Dermis microvascular lymphatic vessel endothelial cell (primary cell): Measurements from ENCODE around the gene MRNIP. TPM values are rescaled to one million over a fixed set of nuclear protein-coding genes. Genes with fewer than 3 reads are reported as not detected.
A peak's percentile ranks its signal among the peaks of the same experiment; 100 is the strongest.

Experiments used
- DNase-seq, 2 donors: peaks; one replicate each; pipeline versions ENCODE4 v3.0.0 to v3.0.0-alpha.2; 2010; ENCODE audit warnings: low read depth in 2 of 2
- total RNA-seq: library from RNA; depleted of rRNA; stranded (reverse); fragments of >200 nt; gene quantifications from 2 replicates; pipeline ENCODE4 v1.2.1, GENCODE V29; 2014

Gene MRNIP
- total RNA-seq, 1 donor from 2014 or later, result 4.2 TPM

DNA sequence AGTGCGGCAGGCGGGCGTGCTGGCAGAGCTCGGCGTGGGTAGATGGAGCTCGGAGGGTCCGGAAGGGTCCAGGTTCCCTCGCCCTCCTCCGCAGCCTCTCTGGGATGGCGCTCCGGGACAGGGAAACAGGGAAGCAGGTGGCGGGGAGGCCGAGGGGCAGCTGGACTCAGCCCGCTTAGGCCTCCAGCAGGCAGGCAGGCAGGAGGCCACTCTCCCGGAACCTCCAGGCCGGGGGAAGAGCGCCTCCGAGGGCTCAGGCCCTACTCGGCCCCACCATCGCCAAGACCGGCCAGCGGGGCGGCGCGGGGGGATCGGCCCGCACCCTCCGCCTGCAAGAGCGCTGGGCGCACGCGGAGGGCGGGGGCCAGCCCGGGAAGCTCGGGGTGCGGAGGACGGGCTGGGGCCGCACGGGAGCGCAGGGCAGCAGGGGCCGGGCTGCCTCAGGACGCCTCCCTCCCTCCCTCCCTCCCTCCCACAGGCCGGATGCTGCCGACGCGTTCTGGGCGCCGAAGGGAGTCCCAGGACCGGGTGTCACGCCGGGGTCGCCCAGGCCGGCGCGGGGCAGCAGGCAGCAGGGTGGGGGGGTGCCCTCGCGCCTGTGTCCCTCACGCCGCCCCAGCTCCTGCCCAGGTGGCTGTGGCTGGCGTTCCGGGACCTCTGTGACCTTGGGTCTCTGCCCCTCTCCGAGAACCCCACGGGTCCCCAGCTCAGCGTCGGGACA is 52.9 kb downstream of the MRNIP start:
- DNase-seq, result peak in 1 of 2 donors; percentile 58

DNA sequence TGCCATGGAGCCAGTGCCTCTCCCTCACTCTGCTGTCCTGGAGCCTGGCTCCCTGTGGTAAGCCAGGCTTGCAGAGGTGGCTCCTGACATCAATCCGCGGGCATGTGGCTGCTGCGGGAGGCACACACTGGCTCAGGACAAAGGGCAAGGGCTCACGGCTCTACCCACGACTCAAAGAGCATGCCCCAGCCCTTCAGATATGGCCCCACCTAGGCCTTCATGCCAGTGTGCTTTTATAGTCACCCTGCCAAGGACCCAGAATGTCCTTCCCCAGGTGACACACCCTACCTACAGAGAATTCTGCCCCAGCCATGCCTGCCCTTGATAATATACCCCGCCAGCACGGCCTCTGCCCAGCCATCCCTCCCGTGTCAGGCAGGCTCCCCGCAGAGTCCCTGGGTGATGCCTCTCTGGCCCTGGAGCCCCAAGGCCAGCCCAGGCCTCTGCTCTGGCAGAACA is 53.5 kb downstream of the MRNIP start:
- DNase-seq, result no peak

DNA sequence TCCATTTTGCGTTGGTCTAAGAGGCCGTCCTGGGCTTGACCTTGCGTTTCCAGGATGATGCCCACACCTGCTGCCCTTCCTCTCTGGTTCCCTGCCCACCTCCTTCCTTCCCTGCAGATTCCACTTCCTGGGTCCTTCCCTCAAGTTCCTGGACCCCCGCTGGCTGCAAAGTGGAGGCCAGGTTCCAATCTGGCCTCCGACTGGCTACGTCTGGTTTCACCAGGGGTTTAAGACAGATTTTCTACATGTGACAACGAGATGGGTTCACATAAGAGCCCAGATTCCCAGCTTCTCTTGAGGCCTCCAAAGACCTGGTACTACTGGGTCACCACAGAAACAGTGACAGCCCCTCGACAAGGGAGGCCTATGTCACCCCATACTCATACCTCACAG is 54.1 kb downstream of the MRNIP start:
- no peak for DNase-seq

DNA sequence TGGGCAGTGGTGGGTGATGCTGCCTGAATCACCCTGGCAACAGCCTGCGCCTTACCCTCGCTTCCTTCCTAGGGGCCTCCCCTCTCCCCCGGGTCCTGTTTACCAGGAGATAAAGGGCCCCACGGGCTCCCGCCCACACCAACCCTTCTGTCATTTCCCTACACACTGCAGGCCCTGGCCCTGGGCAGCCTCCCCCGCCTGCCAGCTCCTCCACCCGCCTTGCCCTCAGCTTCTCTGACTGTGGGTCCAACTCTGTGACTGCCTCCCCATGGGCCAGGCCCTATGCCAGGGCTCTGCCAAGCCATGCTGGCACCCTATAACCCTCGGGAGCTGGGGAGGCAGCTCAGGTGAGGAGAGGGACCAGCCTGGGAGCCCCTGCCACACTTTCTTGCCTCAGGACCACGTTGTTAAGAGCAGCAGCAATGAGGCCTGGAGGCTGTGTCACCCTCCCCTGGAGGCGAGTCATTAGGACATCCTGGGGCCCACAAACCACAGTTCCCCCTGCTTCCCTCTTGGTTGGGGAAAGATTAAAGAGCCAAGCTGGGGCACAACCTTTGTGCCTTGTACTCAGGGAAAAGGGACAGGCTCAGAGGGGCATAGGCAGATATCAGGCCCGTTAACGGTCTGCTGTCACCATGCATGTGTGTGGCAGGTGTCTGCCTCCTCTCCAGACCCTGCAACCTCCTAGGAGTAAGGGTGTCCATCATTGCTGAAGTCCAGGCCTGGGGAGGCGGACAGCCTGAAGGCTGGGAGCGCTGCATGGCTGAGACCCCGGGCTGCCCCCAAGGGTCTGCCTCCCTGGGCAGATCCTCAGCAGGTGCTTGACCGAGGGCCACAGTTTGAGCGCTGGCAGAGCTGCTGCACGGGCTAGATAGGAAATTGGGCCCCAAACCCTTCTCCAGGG is 54.7 kb downstream of the MRNIP start:
- no peak for DNase-seq

DNA sequence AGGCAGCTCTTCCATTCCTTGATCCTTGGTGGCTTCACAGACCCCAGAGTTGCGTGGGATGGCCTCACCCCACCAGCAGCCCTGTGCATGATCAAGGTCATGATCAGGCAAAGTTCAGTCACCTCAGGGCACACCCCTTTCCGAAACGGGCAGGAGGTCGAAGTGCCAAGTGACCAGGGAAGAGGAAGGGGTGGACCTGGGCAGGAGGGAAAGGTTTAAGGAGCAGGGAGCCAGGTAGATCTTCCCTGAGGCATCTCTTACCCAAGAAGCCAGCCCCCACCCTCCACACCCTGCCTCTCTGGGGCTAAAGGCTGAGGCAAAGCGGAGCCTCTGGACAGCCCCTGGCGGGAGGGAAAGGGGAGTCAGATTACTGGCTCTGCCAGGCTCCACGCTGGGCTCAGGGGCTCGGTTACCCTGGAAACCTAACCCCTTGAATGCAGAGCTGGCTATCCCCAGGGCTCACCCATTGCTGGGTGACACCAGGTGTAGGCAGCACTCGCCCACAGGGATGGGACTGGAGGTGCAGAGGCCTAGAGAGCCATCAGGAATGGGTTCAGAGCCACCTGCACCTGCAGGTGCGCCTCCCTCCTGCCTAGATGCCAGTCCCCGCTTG is 55.6 kb downstream of the MRNIP start:
- no peak for DNase-seq

DNA sequence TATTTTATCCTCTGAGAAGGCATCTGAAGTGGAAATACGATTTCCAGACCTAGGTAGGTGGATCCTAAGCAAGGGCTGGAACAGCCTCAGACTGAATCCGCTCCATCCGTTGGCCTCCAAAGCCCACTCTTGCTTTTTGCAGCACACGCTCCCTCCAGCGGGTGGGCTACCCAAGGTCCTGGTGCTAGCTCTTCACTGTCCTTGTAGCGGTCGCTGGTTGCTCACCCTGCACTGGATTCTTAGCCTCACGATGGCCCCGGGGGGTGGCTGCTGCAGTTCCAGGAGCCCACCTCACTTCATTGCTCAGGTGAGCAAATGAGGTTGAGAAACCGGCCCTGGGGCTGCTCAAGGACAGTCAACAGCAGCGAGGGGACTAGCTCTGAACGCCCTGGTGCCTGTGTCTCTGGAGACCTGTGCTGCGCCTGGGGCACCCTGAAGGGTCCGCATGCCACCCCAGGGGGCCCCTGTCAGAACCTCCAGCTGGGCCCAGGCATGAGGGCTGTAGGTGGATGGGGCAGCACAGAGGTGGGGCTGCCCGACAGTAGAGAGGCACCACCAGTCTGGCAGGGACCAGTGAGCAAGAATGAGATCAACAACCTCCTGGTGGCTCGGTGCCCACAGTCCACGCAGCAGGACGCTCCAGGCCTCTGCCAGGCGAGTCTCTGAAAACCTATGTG is 56.3 kb downstream of the MRNIP start:
- DNase-seq, result no peak

DNA sequence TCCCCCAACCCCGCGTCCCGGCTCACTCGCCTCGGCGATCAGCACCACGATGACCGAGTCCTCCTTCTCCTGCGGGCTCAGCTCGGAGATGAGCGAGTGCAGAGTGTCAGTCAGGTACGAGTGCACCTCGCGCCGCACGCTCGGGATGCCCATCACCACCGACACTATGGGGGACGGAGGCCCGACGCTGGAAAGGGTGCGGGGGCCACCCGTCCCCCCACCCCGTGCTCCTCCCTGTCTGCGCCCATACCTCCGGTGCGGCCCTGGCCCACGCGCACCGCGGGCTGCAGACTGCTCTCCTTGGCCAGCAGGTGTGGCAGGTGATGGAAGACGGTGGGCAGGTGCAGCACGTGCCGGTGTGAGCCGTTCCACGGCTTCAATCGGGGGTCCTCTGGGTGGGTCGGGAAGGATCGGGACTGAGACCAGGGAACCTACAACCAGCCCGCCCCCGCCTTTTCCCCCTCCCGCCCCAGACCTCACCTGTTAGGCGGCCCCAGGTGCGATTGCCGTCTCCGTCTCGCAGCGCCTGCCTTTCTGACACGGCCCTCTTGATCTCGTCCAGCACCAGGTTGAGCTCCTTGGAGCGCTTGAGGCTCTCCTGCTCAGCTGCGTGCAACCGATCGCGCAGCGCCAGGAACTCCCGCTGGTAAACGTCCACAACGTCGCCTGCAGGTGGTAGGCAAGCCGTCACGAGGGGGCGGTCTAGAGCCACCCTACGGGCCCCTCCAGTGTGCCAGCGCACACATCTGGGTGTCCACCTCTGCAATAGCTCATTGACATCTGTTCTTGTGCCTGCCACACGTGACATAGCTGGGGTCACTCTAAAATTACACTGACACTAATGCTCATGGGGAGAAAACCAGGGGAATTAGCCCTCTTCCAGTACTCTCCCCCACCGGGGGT is 57.1 kb downstream of the MRNIP start:
- DNase-seq, result peak; percentile 56 to 76

DNA sequence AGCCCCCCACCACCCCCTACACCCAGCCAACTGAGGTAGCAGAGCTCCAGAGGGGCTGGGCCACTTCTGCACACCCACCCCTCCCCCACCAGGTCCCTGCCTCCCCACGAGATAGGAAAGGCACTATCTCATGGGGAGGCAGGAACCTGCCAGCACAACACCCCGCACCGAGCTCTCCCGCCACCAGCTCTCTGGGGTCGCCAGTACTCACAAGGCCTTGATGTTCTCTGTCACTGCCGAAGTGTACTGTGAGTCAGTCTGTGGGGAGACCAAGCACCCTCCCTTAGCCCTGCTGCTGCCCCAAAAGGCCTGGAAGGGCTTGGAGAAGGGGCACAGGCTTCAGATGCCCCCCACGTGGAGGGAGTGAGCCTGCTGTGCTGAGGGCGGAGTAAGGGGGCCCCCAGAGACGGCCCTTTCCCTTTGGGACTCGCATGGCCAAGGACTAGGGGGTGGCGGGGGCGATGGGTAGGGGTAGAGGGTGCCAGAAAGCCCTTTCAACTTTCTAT is 57.9 kb downstream of the MRNIP start:
- DNase-seq, result no peak

DNA sequence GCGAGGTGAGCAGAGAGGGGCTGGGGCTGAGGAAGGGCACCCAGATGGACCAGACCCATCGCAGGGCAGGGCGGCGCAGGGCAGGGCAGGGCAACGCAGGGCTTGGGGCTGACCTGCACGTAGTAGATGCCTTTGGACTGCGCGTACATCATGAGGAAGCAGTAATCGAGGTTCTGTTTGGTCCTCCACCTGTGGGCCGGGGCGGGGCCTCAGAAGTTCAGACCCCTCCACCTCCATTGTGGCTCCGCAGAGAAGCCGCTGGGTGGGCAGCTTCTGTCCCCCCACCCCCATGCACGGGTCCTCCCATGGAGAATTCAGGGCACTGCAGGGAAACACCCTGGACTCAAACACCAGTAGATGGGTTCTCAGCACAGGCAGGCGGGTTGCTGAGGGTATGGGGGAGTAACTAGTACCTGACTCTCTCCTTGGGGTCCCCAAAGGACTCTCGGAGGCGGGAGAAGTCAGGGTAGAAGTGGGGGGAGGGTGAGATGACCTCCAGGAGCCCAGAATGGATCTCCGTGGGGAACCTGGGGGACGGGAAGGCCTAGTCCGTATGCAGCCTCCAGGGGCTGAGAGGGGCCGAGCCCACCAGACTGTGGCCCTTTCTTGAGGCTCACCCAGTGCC is 58.4 kb downstream of the MRNIP start:
- no peak for DNase-seq

DNA sequence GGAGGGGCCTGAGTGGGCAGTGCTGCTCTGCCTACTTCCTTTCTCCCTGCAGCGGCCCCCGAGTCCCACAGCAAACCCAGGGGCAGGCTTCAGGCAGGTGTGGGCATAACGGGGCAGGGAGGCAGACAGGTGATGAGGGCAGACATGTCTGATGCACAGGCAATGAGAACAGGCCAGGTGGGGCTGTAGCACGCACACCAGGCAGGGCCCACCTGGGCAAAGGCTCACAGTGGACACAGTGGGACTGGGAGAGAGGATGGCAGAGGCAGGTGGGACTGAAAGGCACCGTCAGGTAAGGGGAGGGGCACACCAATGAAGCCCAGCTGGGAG is 59.0 kb downstream of the MRNIP start:
- DNase-seq, result no peak

DNA sequence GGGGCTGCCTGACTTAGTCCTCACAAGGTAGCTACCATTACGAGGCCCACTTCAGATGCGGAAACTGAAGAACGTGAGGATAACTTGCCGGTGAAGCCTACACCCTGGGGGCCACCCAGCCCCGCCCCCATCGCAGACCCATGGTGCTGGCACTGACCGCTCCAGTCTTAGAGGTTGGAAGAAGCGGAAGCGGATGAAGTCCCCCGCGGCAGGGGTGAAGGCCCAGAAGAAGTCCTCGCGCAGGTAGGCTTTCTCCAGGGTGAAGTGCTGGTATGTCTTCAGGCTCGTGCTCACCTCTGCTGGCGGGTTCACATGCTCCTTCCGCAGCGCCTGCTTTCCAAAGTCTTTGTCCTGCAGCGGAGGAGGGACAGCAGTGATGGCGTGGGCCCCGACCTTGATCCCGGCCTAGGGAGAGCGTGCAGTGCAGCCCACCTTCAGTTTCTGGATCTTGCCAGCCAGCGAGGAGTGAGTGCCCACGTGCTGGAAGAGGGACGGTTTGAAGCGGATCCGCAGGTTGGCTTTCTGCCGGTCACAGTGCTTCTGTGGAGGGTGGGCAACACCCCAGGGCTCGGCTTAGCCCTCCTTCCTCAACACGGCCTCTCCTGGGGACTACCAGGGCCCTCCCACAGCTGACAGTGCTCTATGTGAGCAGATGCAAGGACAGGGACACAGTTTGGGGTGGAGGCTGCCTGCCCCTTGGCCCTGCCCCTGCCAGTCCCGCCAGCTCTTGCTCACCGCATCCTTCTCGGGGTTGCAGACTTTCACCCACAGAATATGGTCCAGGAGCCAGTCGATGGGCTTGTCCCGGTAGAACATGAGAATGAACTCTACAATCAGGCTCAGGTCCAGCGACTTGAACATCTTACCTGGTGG is 59.6 kb downstream of the MRNIP start:
- DNase-seq, result no peak

DNA sequence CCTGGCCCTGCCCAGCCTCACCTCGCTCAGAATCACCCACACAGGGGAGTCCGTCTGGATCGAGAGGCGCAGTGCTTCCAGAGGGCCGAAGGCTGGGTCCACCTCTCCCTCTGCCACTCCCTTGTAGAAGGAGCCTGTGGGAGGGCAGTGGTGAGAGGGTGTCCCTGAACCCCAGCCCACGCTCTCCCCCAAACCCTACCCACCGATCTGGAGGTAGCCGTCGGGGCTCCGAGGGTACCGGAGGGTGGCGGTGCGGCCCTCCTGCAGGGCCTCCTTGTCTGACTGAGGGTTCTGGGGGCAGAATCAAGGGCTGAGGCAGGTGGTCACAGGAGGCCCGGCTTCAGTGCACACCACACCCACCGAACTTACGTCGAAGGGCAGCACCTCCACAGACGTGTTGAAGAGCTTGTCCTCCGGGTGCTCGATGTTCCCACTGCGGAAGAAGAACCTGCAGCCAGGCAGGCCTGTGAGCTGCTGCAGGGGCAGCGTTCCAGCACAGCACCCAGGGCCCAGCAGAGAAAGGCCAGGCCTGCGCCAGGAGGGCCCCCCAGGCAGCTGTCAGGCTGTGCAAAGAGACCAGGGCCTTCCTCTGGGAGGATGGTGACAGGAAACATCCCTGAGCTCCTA is 60.4 kb downstream of the MRNIP start:
- DNase-seq, result no peak

DNA sequence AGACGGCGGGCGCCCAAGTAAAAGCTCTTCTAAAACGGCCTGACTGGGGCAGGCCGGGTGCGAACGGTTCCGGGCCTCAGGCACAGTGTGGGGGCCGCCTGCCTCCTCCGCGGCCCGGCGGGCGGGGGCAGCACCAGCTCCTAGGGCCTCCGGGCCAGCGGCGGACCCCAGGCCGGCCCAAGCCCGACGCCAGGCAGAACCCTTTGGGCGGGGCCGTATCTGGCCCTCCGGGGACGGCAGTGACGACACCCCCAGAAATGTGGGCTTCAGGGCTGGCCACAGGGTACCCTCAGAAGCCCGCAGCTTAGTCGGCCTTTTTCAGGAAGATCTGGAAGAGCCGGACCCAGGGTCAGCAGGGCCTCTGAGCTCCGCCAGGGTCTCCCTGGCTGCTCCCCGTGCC is 60.9 kb downstream of the MRNIP start:
- DNase-seq, result no peak

DNA sequence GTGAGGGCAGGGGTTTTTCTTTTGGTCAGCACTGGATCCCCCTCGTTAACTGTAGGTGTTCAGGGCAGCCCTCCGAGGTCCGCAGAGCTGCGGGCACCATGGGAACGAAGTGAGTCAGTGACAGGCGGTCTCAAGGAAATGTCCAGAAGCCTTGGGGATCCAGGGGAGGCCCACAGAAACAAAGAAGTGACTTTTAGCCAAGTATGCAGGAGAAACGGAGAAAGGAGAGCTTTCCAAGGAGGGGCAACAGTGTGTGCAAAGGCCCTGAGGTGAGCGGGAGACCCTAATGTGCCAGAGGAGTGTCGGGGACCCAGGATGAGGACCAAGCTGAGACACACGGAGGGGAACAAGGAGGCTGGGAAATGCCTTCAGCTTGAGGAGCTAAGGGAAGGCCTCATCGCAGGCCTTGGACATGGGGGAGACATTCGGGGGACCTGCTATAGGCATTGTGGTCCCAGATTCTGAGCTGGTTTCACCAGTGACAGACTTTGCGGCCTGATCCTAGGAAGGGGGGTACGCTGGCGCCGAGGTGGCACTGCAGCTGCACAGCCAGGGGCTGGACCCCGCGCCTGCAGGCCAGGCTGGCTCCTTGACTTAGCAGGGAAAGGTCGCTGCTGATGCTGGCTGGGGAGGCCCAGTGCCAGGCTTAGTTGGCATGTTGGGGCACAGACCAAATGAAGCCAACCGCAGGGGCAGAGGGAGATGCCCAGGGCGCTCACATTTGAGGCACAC is 61.6 kb downstream of the MRNIP start:
- no peak for DNase-seq

DNA sequence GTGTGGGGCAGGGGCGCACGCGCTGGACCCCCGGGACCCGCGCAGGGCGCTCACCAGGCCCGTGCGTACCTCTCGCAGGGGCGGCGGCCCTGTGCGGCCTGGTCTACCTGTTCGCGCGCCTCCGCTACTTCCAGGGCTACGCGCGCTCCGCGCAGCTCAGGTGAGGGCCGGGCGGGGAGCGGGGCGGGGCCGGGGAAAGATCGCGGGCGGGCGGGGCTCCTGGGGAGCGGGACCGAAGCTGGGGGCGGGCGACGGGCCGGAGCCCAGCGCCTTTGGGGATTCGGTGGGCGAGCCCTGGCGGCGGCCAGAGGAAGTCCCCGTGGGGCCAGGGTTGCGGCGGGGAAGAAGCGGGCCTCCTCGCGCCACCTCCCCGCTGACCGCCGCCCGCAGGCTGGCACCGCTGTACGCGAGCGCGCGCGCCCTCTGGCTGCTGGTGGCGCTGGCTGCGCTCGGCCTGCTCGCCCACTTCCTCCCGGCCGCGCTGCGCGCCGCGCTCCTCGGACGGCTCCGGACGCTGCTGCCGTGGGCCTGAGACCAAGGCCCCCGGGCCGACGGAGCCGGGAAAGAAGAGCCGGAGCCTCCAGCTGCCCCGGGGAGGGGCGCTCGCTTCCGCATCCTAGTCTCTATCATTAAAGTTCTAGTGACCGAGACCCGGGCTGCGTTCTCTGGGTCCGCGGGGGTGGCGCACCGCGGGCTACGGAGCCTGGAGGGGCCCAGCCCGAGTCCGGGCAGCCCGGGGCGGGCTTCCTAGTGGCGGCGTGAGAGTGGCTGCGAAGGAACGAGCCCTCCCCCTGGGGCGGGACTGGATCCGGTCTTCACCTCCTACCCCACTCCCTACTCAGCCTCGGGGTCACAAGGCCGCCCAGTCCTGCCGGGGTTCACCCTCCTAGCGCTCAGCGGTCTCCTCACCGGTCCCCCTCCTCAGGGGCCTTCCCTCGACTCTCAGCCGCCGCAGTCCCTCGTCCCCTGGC is 62.5 kb downstream of the MRNIP start:
- peak in 1 of 2 donors; percentile 86 for DNase-seq

DNA sequence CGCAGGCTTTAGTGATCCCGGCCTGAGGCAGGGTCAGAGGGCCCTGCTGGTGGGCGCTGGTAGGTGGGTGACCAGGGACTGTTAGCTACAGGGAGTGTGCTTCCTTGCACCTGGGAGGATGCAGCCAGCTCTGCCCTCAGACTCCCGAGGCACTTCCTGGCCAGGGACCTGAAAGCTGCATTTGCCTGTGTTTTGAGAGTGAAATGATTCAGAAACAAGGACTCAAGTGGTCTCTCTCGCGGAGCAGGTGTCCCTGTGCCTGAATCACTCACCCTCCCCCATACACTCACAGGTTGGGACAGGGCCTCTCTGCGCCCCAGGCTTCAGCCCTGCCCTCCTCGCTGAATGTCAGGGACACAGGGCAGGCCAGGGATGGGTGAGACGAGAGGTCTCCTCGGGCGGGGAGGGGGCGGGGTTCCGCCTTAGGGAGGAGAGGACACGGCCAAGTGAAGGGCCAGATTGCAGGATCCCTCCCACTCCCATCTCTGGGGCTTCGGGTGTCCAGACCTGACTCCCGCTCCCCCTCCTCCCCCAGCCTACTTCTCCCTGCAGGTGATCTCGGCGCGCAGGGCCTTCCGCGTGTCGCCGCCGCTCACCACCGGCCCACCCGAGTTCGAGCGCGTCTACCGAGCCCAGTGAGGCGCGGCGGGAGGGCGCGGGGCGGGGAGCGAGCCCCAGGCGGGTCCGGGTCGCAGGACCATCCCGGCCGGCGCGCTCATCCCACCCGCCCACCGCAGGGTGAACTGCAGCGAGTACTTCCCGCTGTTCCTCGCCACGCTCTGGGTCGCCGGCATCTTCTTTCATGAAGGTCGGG is 63.4 kb downstream of the MRNIP start:
- no peak for DNase-seq
